Breast epithelium (tissue), 3 donors: Measurements from ENCODE around the gene ATXN1.

Experiments
- POLR2A ChIP-seq: fragments of 450-650 bp; IDR thresholded peaks from one replicate; pipeline ENCODE4 v1.6.1; 2016; ENCODE audit warnings: antibody characterized with exemption, mild to moderate bottlenecking, moderate library complexity
- POLR2AphosphoS5 ChIP-seq, 3 donors: sonication (generic); formaldehyde crosslinking; IDR thresholded peaks; one replicate each; pipeline ENCODE4 v1.6.1; 2017; ENCODE audit warnings: antibody characterized with exemption in 3 of 3
- TF ChIP-seq, protein P1 (sequence below), 3 donors: fragments of 450-650 bp; IDR thresholded peaks; one replicate each; pipeline ENCODE4 v1.5.1; 2016 to 2017; ENCODE audit warnings: antibody characterized with exemption in 3 of 3, mild to moderate bottlenecking in 3 of 3, moderate library complexity in 3 of 3

DNA sequence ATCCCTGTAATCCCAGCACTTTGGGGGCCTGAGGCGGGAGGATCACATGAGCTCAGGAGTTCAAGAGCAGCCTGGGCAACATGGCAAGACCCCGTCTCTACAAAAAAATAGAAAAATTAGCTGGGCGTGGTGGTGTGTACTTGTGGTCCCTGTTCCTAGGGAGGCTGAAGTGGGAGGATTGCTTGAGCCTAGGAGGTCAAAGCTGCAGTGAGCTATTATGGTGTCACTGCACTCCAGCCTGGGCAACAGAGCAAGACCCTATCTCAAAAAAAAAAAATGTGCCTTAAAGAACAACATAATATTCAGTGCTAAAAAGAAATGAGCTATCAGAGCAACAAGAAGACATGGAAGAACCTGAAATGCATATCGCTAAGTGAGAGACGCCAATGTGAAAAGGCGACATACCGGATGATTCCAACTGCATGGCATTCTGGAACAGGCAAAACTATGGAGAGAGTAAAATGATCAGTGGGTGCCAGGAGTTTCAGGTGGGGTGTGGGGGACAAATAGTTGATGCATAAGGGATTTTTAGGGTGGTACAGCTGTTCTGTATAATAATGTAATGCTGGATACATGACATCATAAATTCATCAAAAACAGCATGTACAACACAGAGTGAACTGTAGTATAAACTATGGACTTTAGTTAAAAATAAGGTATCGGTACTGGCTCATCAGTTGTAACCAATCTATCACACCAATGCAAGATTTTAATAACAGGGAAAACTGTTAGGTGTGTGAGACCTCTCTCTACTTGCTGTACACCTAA, 442.1 kb downstream of the ATXN1 start:
- TF ChIP-seq POLR2AphosphoS5 (IDR thresholded peaks at IDR 0.05) (no peak), POLR2A (no peak)
- TF ChIP-seq, protein P1, sequence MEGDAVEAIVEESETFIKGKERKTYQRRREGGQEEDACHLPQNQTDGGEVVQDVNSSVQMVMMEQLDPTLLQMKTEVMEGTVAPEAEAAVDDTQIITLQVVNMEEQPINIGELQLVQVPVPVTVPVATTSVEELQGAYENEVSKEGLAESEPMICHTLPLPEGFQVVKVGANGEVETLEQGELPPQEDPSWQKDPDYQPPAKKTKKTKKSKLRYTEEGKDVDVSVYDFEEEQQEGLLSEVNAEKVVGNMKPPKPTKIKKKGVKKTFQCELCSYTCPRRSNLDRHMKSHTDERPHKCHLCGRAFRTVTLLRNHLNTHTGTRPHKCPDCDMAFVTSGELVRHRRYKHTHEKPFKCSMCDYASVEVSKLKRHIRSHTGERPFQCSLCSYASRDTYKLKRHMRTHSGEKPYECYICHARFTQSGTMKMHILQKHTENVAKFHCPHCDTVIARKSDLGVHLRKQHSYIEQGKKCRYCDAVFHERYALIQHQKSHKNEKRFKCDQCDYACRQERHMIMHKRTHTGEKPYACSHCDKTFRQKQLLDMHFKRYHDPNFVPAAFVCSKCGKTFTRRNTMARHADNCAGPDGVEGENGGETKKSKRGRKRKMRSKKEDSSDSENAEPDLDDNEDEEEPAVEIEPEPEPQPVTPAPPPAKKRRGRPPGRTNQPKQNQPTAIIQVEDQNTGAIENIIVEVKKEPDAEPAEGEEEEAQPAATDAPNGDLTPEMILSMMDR (IDR thresholded peaks at IDR 0.05) = no peak
